Stimulated activated CD8-positive, alpha-beta memory T cell treated with anti-CD3 and anti-CD28 coated beads, Interleukin-2, amount 100 ng/mL, for 1 hour (primary cell): Measurements from ENCODE around the gene TMEM61.

Experiments
- DNase-seq, 2 donors: peaks; one replicate each; pipeline ENCODE4 v3.0.0-alpha.2; 2020; ENCODE audit warnings: low read depth in 2 of 2

Gene TMEM61

GRCh38 chr1:54985556-54985955, 5.1 kb downstream of the TMEM61 start:
- DNase-seq: no peak

- no peak for DNase-seq
Observed at GRCh38 chr1:54986025-54986424, 5.6 kb downstream of the TMEM61 start.

GRCh38 chr1:54986533-54986932, 6.1 kb downstream of the TMEM61 start:
- DNase-seq: no peak

DNA sequence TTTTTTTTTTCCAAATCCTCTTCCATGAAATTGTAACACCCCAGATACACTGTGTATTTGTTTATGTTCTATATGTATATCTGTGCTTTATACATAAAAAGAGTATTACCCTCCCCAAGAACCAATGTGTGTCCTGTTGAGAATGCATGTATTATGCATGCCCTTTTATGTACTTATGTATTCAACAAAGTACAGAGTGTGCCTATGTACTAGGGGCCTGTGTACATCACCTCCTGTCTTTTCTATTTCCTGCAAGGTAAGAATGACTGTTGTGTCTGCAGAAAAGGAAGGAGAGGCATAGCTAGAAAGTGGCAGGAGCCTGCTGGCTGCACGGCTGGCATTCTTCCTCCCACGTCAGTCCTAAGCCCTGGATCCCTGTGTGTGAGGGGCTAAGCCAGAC, 7.0 kb downstream of the TMEM61 start:
- no peak for DNase-seq

DNA sequence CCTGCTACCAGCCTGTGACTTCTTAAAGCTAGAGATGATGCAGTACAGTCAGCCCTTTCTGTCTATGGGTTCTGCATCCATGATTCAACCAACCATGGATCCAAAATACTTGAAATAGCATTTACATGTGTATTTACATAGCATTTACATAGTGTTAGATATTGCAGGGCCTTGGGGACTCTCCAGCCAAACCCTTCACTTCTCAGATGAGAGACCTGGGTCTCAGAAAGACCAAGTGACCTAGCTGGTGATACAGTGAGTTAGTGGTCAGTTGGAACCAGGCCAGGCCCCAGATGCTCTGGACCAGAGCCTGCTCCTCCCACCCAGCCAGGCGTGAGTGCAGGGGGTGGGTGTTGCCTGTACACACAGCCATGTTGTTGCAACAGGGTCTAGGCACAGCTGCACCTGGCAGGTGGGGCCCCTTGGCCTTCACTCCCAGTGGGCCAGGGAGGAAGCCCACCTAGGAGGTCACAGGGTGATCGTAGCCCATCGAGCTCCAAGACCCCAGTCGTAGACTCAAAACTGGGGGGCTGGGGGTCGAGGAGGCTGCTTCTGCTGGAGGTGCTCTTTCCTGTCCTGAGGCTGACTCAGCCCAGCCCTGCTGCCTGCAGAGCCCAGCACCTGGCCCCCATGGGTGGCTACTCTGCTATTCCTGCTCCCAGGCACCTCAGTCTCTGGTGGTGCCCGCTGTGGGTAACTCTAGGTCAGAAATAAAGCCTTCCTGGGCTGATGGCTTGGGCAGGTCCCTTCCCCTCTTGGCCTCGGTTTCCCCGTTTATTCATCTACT, 7.7 kb downstream of the TMEM61 start:
- no peak for DNase-seq

- DNase-seq: no peak
Observed at GRCh38 chr1:54988975-54989374, 8.5 kb downstream of the TMEM61 start.

GRCh38 chr1:54989473-54989872, 9.0 kb downstream of the TMEM61 start:
- DNase-seq: no peak

- no peak for DNase-seq
Observed at GRCh38 chr1:54989968-54990810, 9.8 kb downstream of the TMEM61 start.

DNA sequence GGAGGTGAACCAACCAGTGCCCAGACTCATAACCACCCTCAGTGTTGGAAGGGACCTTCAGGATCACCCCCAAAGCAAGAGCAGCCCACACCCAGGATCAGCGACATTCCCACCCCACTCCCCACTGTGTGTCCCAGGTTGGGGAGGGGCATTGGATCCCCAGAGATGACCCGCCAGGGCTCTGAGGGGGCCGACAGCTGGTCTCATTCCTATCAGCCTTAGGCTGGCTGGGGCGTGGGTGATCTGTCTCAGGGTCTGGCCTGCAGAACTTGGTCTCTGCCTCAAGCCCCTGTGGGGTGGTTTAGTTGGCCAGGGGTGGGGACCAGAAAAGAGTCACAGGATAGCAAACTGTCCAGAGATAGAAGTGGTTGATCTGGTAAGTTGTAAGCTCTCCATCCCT, 10.5 kb downstream of the TMEM61 start:
- DNase-seq: no peak

GRCh38 chr1:54991939-54992338, 11.5 kb downstream of the TMEM61 start:
- DNase-seq: no peak

DNA sequence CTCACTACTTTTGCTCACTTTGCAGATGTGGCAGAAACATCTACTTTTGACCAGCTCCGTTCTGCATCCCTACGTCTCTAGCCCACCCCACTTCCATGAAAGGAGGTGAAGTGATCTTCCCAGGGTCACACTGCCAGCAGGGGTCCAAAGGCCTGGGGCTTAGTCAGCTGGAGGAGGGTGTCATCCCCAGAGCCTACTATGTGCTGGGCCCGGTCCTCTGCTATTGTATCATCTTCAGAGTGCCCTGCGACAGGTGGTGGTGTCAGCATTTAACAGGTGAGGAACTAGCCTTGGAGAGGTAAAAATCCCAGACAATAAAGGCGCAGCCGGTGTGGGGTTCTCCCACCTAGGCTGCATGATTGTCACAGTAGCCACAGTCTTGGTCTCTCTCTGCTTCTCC, 12.7 kb downstream of the TMEM61 start:
- no peak for DNase-seq

GRCh38 chr1:54994355-54994990, 14.0 kb downstream of the TMEM61 start:
- no peak for DNase-seq

DNA sequence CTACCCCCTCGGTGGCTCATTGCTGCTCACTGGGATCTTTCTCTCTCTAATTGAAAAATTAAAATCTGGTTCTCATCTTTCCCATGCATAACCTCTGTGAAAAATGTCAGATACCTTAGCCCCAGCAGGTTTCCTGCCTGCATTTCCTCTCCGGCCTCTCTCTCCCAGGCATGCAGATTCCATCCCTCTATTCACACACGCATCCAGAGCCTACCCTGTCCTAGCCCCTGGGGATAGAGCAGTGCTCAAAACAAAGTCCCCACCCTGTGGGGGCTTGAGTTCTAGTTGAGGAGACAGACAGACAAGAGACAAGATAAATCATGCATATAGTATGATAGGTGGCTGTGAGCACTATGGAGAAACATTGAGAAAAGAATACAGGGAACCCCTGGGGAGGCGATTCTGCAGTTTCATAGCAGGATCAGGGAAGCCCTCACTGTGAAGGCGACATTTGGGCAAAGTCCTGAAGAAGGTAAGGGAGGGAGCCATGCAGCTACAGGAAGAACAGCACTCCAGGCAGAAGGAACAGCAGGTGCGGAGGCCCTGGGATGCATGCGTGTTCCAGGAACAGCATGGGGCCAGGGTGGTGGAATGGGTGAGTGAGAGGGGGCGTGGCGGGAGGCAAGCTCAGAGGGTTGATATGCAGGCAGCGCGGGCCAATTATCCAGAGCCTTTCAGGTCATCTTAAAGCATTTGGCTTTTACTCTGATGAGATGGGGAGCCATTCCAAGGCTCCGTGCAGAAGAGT, 14.8 kb downstream of the TMEM61 start:
- DNase-seq: no peak

DNA sequence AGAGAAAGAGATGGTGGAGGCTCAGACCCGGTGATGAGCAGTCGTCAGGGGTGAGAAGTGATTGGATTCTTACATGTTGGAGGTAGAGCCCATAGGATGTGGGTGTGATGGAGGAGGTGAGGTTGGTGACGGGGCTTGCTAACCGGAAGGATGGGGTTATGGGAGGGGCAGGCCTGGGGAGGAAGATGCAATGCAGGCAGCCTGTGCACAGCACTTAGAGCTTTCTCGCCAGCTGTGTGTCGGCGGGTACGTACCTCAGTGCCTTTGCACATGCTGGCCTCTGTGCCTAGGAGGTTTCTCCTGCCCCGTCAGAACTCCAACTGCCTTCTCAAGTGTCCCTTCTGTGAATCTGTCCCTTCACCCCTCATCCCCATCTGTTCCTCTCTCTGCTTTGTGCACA, 15.4 kb downstream of the TMEM61 start:
- peak in 1 of 2 donors; percentile 4 for DNase-seq

- DNase-seq: peak; percentile 38 to 51
Observed at GRCh38 chr1:54996359-54996868, 16.0 kb downstream of the TMEM61 start.

DNA sequence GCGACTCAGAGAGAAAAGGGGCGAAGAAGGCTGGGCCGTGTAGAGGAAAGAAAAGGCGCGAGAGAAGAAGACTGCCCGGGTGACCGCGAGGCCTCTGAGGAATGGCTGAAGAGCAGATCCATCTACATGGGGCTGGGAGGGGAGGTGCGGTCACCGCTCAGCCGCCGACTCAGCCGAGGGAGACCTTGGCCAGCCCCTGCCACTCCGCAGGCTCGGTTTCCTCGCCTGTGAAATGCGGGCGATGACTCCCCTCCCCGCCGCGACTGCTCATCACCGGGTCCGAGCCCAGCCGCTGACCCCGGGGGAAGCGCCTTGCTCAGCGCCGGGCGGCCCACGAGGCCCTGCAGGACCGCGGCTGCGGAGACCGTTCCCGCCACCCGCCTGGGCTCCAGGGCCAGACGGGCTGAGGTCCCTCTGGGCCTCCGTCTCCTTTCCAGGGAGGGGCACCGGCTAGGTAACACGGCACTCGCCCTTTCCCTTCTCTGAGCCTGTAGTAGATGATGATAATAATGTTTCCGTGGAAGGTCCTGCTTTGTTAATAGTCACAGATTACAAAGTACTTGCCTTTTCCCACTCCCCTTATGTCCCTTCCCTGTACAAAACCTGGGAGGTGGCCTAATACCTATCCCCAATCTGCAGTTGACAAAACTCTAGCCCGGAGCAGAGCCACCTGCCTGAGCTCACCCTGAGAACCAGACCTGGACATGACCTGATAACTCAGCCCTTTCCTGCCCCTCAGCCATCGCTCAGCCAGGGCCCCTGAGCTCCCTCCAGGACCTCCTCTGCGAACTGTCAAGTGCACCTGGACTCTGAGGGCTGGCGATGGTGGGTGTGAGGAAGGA, 16.7 kb downstream of the TMEM61 start:
- no peak for DNase-seq

- DNase-seq: no peak
Observed at GRCh38 chr1:54997711-54997986, 17.2 kb downstream of the TMEM61 start.

GRCh38 chr1:54998100-54998499, 17.7 kb downstream of the TMEM61 start:
- DNase-seq: no peak

- no peak for DNase-seq
Observed at GRCh38 chr1:54998677-54999076, 18.2 kb downstream of the TMEM61 start, which contains the start of gene BSND. Gene BSND (plus strand): TSS chr1:54998933. CDS start chr1:54999187, 254 bp downstream.

DNA sequence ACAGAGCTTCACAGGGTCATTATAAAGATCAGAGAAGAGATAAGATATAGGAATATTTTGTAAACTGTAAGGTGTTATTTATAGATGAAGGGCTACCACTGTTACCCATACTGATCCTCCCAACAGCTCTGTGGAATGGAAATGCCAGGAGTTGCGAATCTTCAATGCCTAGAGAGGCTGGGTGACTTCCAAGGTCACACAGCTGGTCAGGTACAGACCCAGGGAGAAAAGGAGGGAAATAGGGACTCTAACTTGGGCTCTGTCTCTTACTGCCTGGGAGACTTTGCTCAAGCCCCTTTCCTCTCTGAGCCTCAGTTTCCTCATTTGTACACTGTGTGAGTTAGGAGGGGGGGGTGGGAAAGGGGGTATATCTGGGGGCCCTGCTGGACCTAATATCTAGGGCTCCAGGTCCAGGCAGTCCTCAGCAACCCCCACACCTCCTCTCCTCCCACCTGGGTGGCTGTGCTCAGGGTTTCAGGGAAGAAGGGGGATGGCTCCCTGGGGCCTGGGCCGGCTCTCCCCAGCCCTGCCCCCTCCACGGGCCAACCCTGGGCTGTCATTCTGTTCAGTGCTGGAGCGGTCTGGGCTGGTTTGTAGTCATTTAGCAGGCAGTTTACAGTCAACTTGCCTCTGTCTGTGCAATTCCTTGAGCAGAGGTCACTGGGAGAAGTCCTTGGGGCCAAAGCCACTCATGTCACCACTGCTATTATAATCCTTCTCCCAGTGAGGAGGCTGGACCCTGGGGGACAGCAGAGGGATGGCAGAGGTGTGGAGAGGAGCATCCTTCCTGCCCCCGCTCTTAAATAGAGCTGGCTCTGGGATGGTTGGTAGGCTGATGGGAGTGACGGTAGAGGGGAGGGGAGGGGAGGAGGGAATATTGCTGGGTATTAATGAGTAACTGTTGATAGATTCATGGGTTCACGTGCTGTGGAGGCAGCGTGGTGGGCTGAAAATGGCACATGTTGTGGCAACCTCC, 20.0 kb downstream of the TMEM61 start:
- DNase-seq: no peak
